ENCODE data around the gene GASK1A.

Gene GASK1A

GRCh38 chr3:43093006-43093405, 113.9 kb downstream of the GASK1A start:
- no peak for DNase-seq

GRCh38 chr3:43093974-43094373, 114.9 kb downstream of the GASK1A start:
- no peak for DNase-seq

- no peak for DNase-seq
Measured at GRCh38 chr3:43094381-43094780, 115.3 kb downstream of the GASK1A start.

- no peak for DNase-seq
Measured at GRCh38 chr3:43094851-43095250, 115.7 kb downstream of the GASK1A start.

DNA sequence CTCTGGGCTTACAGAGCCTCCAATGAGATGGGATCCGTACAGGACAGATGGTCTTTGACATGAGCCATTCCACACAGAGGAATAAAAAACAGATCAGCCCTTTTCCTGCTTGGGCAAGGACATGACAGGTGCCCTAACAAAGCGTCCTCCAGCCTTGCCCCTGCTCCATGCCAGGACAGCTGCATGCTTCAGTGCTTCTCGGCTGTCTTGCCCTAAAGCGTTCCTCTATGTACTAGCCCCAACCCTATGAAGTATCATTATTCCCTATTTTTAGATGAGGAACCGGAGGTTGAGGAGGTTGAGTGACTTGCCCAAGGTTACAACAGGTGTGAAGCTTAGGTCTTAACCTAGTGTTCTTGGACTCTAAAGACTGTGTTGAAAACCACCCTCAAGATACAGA, 116.3 kb downstream of the GASK1A start:
- no peak for DNase-seq

DNA sequence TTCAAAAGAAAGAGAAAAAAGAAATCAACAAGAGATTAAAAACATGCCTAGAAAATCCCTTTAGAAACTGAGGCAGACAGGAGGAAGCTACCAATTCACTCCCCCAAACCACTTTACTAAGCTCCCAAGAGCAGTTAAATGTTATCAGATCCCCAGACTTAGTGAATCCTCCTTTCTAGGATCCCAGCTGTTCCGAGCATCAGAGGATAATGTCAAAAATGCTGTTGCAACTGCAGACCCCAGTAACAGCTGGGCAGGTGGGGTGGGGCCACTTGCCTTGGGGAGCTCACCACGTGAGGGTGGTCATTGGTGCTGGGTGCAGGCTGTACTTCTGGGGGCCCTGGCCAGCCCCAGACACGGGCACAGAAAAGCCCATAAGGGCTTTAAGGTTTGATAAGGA, 117.7 kb downstream of the GASK1A start:
- DNase-seq = no peak

DNA sequence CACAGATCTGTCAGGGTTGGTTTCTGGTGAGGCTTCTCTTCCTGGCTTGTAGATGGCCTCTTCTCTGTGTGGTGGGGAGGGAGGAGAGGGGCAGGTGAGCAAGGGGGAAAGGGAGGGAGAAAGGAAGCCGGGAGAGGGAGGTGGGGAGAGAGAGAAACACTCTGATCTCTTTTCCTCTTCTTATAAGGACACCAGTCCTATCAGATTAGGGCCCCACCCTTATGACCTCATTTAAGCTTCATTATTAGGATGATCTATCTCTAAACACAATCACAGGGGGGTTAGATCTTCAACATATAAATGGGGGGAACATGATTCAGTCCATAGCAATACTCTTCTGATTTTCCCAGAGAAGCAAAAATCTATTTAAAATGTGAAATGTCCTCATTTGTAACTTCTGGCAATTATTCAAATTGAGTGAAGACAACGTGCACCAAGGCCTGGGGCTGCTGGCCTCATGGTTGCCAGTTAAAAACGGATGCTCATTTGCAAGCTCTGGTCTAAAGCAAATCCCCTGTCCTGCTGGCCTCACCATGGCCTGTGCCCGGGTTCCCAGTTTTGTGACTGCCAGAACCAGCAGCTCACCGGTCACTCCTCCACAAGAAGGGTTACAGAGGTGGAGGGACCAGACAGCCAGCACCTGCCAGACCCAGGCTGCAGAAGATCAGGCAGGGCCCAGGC, 118.4 kb downstream of the GASK1A start:
- no peak for DNase-seq

DNA sequence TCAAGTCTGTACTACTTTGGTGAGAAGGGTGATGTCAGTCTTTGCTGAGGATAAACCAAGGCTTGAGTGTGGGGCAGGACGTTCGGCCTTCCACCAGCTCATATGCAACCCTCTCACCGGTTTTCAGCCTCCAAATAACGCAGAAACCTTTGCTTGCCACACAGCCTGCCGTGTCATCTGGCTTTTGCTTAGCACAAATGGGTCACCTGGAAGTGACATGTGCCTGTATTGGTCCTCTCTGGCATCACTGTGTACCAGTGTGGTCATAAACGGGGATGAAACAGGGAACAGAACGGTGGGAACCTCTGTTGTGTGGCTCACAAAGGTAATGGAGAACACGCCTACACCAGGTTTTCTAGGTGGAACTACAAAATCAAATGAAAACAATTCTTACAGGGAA, 119.7 kb downstream of the GASK1A start:
- no peak for DNase-seq

- no peak for DNase-seq
Measured at GRCh38 chr3:43102773-43103480, 123.8 kb downstream of the GASK1A start.

GRCh38 chr3:43104039-43104438, 124.9 kb downstream of the GASK1A start:
- DNase-seq = no peak

DNA sequence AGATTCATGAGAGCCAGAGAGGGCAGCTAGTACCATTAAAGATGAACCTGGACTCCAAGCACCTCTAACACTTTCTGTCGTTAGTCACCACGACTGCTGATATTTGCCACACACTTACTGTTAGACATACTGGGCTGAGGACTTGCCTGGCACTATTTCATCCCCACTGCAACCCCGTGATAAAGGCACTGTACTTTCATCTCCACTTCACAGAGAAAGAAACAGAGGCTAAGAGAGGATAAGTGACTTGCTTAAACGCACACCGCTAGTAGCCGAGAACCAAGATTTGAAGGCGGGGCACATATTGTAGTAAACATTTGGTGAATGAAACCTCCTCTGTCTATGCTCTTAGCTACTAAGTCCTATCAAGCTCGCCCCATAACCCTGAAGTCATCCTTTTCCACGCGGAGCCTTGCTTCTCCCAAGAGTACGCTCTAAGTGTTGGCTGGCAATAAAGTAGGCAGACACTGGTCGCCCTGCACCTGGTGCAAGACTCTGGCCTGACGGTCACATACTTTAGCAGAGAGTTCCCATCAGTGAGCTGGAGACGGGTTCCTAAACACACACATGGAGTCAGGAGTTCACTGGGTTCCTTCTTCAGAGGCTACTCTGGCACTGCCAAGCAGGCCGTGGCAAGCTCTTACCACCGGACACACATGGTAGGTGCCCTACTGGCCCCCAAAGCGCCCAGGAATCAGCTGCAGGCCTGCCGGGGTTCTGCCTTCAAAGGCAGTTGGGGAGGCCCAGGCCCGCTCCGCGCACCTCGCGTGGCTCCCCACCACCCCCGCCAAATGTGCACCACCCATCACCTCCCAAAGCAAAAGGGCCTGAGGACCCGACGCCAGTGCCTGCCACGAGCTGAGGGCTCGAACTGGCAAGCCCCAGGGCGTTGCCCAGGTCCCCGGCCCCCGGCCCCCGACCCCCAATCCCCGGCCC, 125.8 kb downstream of the GASK1A start:
- DNase-seq = peak; percentile 59

GRCh38 chr3:43105596-43106292, 126.6 kb downstream of the GASK1A start, which contains the start of gene POMGNT2:
TSS of gene POMGNT2 (minus strand) at chr3:43106079. CDS start at chr3:43081431, 24,648 bp downstream.
- peak; percentile 94 for DNase-seq

DNA sequence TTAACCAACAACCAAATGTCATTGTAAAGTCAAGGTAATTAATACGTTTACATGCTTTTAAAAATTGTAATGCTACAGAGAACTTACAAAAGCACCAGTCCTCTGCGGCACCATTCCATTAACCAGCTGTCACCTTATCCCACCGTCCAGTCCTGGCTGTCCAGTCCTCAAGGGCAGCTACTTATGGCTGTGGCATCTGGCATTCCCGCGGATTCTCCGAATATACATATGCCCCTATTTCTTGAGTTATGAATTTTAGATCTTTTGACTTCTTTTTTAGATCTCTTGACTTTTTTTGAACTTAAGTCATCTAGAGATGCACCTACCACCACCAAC, 127.2 kb downstream of the GASK1A start:
- no peak for DNase-seq
